ENCODE measurements around the gene P2RY1. TPM values are rescaled to one million over a fixed set of nuclear protein-coding genes. Genes with fewer than 3 reads are reported as not detected.

The P2RY1 gene
- total RNA-seq, 1 experiment from 2014 or later = 6.3 TPM

- no peak overlapping the region for H2BK12ac ChIP-seq (ENCODE audit: insufficient read length, low read depth, low read length)
- no peak overlapping the region for H3K56ac ChIP-seq (ENCODE audit: insufficient read length, low read depth, low read length)
- no peak for DNase-seq
- H3K27me3 ChIP-seq (ENCODE audit: insufficient read depth, low read length) = no peaks in the 10 kb centered on the region
- H3K79me1 ChIP-seq (ENCODE audit: insufficient read depth, low read depth, low read length, poor library complexity, severe bottlenecking) = no peaks in the 10 kb centered on the region
- H3T11ph ChIP-seq (ENCODE audit: low read length) = no peak overlapping the region
- H2BK20ac ChIP-seq (ENCODE audit: low read depth, low read length, poor library complexity, severe bottlenecking) = no peak overlapping the region
- no peak overlapping the region for H2BK5ac ChIP-seq (ENCODE audit: insufficient read length, low read length)
- H2AK5ac ChIP-seq (ENCODE audit: insufficient read length, low read length) = no peak overlapping the region
- no peak overlapping the region for H3K23ac ChIP-seq (ENCODE audit: insufficient read length, low read depth, low read length)
- TF ChIP-seq CTCF (conservative IDR thresholded peaks at IDR 0.05) = no peak
- H3K27ac ChIP-seq (ENCODE audit: insufficient read length, low read depth, low read length) = no peak overlapping the region
- Mint-ChIP-seq H3K4me1 (no peaks in the 10 kb centered on the region), H3K4me3 (no peak overlapping the region), H3K27me3 (ENCODE audit: low read depth) (no peaks in the 10 kb centered on the region), H3K9me3 (peaks cover 7% of the 10 kb centered on the region in 2 experiments; a peak in 2 of 5 replicates), H3K27ac (no peak overlapping the region), H3K36me3 (ENCODE audit: insufficient read depth in 1 of 3, low read depth in 3 of 3) (peaks cover 0 to 5% (median 1%) of the 10 kb centered on the region in 3 experiments; a peak in 3 of 7 replicates)
- H2BK15ac ChIP-seq (ENCODE audit: low read depth, low read length) = no peak overlapping the region
- no peaks in the 10 kb centered on the region for H3K9me3 ChIP-seq (ENCODE audit: control insufficient read depth, low read depth, low read length)
- no peak overlapping the region for H3K14ac ChIP-seq (ENCODE audit: insufficient read depth, low read length)
- H3K79me2 ChIP-seq (ENCODE audit: insufficient read depth, low read length) = no peaks in the 10 kb centered on the region
- H4K91ac ChIP-seq (ENCODE audit: insufficient read length, low read depth, low read length) = no peak overlapping the region
- no peak overlapping the region for H2AFZ ChIP-seq (ENCODE audit: low read length)
- no peaks in the 10 kb centered on the region for H4K20me1 ChIP-seq (ENCODE audit: control insufficient read depth, insufficient read depth, insufficient read length)
- H2BK120ac ChIP-seq (ENCODE audit: low read depth, low read length, poor library complexity, severe bottlenecking) = no peak overlapping the region
- WGBS (ENCODE audit: extremely low coverage, insufficient read length, low lambda C conversion rate) = no CpG with 5 or more reads among the region's 8 CpGs
- H3K23me2 ChIP-seq (ENCODE audit: insufficient read length, low read depth, low read length, poor library complexity, severe bottlenecking) = no peaks in the 10 kb centered on the region
- H3K9ac ChIP-seq (ENCODE audit: extremely low read depth, insufficient read length, low read length) = no peak overlapping the region
- no peak overlapping the region for H4K8ac ChIP-seq (replicated peaks; ENCODE audit: insufficient read length, low read depth, low read length)
- no peak overlapping the region for H4K5ac ChIP-seq (ENCODE audit: insufficient read length, low read depth, low read length)
- no peak overlapping the region for H3K4me2 ChIP-seq (ENCODE audit: insufficient read depth, insufficient read length, low read length)
- H3K4me1 ChIP-seq (ENCODE audit: insufficient read depth, low read length) = no peaks in the 10 kb centered on the region
- H3K4ac ChIP-seq (ENCODE audit: low read depth, low read length) = no peak overlapping the region
- H3K18ac ChIP-seq (ENCODE audit: insufficient read length, low read depth, low read length) = no peak overlapping the region
Observed at GRCh38 chr3:152879130-152879789, 44.3 kb downstream of the P2RY1 start.
